Activated naive CD4-positive, alpha-beta T cell treated with anti-CD3 and anti-CD28 coated beads, Interleukin-2, amount 10 ng/mL, durations not matched to agents 7 days and 5 days (primary cell): Measurements from ENCODE around the gene ETF1.

Experiments
- CTCF ChIA-PET: fragments of 350-600 bp; sonication (Branson Sonifier 250); formaldehyde crosslinking; loops from one replicate; lab custom pipeline; 2021; ENCODE audit warnings: antibody characterized with exemption; lab: Charles Lee
- DNase-seq: peaks from one replicate; pipeline ENCODE4 v3.0.0-alpha.2; 2020
- H3K27ac Mint-ChIP-seq: one replicate; pipeline ENCODE4 v1.8.0; 2021; ENCODE audit warnings: mild to moderate bottlenecking, moderate library complexity, mixed read lengths
- H3K27me3 Mint-ChIP-seq: one replicate; pipeline ENCODE4 v1.8.0; 2021; ENCODE audit warnings: mild to moderate bottlenecking, mixed read lengths
- H3K36me3 Mint-ChIP-seq: one replicate; pipeline ENCODE4 v1.8.0; 2021; ENCODE audit warnings: mixed read lengths
- H3K4me1 Mint-ChIP-seq: one replicate; pipeline ENCODE4 v1.8.0; 2021; ENCODE audit warnings: mixed read lengths
- H3K4me3 Mint-ChIP-seq: one replicate; pipeline ENCODE4 v1.8.0; 2021; ENCODE audit warnings: mild to moderate bottlenecking, moderate library complexity, mixed read lengths
- H3K9me3 Mint-ChIP-seq: one replicate; pipeline ENCODE4 v1.8.0; 2021; ENCODE audit warnings: mixed read lengths

The ETF1 gene

DNA sequence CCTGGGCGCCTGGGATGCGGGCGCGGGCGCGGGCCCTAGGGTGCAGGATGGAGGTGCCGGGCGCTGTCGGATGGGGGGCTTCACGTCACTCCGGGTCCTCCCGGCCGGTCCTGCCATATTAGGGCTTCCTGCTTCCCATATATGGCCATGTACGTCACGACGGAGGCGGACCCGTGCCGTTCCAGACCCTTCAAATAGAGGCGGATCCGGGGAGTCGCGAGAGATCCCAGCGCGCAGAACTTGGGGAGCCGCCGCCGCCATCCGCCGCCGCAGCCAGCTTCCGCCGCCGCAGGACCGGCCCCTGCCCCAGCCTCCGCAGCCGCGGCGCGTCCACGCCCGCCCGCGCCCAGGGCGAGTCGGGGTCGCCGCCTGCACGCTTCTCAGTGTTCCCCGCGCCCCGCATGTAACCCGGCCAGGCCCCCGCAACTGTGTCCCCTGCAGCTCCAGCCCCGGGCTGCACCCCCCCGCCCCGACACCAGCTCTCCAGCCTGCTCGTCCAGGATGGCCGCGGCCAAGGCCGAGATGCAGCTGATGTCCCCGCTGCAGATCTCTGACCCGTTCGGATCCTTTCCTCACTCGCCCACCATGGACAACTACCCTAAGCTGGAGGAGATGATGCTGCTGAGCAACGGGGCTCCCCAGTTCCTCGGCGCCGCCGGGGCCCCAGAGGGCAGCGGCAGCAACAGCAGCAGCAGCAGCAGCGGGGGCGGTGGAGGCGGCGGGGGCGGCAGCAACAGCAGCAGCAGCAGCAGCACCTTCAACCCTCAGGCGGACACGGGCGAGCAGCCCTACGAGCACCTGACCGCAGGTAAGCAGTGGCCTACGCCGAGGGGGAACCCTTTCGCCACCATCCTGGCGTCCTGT lies 77.5 kb downstream of the ETF1 start, which contains the start of gene EGR1:
Gene EGR1 (plus strand): TSS at position 219 of the 864 bp plus-strand sequence. CDS start 283 bp downstream, at position 502.
- H3K36me3 Mint-ChIP-seq: peaks cover 3% of the 10 kb centered on the region

DNA sequence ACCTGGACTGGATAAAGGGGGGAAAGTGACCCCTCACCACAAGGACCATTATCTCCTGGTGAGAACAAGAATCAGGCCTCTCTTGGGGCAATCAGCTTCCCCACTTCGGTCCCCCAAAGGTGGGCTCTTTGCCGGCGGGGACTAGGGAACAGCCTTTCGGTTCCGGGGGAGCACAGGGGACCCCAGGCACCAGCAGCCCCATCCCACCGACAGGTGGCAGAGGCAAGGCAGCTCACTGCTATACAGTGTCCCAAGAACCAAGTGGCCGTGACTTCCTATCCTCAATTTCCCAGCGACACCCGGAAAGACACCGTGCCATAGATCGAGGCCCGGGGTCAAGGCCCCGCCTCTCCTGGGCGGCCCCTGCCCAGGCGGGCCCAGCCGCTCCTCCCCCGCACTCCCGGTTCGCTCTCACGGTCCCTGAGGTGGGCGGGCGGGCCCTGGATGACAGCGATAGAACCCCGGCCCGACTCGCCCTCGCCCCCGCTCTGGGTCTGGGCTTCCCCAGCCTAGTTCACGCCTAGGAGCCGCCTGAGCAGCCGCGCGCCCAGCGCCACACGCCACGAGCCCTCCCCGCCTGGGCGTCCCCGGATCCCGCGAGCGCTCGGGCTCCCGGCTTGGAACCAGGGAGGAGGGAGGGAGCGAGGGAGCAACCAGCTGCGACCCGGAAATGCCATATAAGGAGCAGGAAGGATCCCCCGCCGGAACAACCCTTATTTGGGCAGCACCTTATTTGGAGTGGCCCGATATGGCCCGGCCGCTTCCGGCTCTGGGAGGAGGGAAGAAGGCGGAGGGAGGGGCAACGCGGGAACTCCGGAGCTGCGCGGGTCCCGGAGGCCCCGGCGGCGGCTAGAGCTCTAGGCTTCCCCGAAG lies 78.4 kb downstream of the ETF1 start:
- Mint-ChIP-seq H3K27ac (peak overlapping the region; percentile 96), H3K9me3 (no peaks in the 10 kb centered on the region), H3K36me3 (peaks cover 3% of the 10 kb centered on the region), H3K27me3 (peaks cover 37% of the 10 kb centered on the region), H3K4me3 (peak overlapping the region; percentile 74), H3K4me1 (peaks cover 24% of the 10 kb centered on the region)
- CTCF ChIA-PET: interaction anchor here (0.5 to 5.6 kb wide), 12 partner anchors 10 to 133 kb away, joined by 3 to 38 read pairs (median 5); partner anchors contain the start of genes CDC25C and ETF1
- peak; percentile 98 for DNase-seq

More for the DNA sequence above, 77.5 kb downstream of the ETF1 start, which contains the start of gene EGR1:
- no peaks in the 10 kb centered on the region for H3K9me3 Mint-ChIP-seq
- H3K4me1 Mint-ChIP-seq: peaks cover 16% of the 10 kb centered on the region
- DNase-seq: peak; percentile 97
- peak within 1 kb of the TSS; percentile 96 for H3K27ac Mint-ChIP-seq
- CTCF ChIA-PET: interaction anchor here (0.5 to 5.6 kb wide), 12 partner anchors 11 to 286 kb away, joined by 3 to 38 read pairs (median 5); partner anchors contain the start of genes CDC25C and ETF1
- H3K4me3 Mint-ChIP-seq: peak within 1 kb of the TSS; percentile 74
- peaks cover 42% of the 10 kb centered on the region for H3K27me3 Mint-ChIP-seq

DNA sequence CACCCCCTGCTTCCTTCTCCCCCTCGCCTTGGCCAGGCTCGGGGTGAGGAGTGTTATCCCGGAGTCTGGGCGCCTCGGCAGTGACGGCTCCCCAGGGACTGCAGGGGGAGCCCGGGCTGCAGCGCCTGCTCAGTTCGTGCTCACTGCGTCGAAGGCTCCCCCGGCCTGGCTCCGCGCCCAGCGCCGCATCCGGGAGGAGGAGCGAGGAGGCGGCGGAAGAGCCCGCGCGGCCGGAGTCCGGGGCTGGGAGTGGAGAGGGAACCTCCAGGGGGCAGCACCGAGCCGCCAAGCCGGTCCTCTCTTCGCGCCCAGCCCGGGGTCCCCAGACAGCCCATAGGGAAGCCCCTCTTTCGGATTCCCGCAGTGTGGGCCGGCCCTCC lies 79.0 kb downstream of the ETF1 start:
- CTCF ChIA-PET: interaction anchor here (1.8 to 5.6 kb wide), 6 partner anchors 9 to 133 kb away, joined by 4 to 38 read pairs (median 12); partner anchors contain the start of gene CDC25C
- DNase-seq: peak; percentile 93
- H3K4me1 Mint-ChIP-seq: peaks cover 31% of the 10 kb centered on the region
- H3K27me3 Mint-ChIP-seq: peaks cover 42% of the 10 kb centered on the region
- H3K4me3 Mint-ChIP-seq: peak overlapping the region; percentile 74
- H3K9me3 Mint-ChIP-seq: no peaks in the 10 kb centered on the region
- peak overlapping the region; percentile 96 for H3K27ac Mint-ChIP-seq
- peaks cover 5% of the 10 kb centered on the region for H3K36me3 Mint-ChIP-seq

DNA sequence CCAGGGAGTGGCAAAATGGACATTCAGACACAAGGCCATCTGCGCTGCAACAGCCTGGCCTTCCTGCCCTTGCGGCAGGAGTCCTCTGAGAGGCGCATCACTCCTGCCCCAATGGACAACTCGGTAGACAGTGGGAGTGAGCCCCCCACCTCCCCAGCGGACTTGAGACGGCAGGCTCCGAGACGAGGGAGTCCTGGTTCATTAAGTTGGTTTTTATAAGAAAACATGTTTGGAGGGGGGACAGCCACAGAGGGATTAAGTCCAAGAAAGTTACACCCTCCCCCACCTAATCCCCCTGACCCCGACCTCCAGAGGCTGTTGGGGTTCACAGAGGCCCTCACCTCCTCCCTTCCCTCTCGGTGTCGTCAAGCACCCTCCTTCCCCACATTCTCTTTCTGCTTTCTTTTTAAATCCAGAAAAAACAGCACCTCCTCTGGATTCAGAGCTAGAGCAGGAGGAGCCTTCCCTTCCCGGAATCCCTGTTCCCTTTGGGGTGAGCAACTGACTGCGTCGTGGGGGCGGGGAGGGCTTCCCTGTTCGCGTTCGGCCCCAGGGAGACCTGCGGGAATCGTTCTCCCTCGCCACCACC lies 79.5 kb downstream of the ETF1 start:
- Mint-ChIP-seq H3K9me3 (no peaks in the 10 kb centered on the region), H3K36me3 (peaks cover 5% of the 10 kb centered on the region), H3K27ac (peak overlapping the region; percentile 96), H3K27me3 (peaks cover 46% of the 10 kb centered on the region), H3K4me1 (peaks cover 35% of the 10 kb centered on the region), H3K4me3 (peak overlapping the region; percentile 74)
- CTCF ChIA-PET: interaction anchor here (0.7 to 5.6 kb wide), 7 partner anchors 9 to 132 kb away, joined by 3 to 38 read pairs (median 6); partner anchors contain the start of gene CDC25C
- DNase-seq: no peak

DNA sequence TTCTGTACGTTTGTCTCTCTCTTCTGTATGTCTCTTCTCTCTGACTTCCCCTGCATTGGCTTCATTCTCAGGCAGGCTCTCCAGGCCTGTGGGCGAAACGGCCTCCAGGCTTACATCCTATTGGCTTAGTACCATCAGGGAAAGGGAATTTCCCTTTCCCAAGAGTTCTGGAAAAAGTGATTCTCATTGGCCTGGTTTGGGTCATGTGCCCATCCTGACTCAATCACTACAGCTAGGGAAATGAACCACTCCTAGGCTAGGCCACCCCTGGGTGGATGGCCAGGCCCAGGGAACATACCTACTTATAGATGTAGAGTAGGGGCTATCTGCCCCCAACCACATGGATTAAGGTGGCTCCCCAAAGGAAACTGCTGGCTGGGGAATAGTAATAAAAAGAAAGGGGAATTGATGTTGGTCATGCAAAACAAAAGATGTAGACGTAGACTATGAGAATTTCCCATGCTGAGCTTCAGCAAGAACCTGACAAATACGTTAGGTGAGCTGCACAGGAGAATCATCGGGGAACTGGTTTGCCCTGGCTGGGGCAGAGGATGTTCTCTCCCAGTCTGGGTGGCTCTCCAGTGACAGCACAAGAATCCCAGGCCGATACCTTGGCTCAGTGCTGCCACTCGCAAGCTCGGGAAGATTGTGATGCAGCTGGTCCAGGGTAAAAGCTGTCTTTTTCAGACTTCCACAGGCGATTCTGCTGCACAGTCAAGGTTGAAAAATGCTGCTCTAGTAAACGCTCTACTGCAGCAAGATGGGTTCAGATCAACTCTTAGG lies 81.5 kb downstream of the ETF1 start:
- Mint-ChIP-seq H3K36me3 (peaks cover 2% of the 10 kb centered on the region), H3K4me3 (no peak overlapping the region), H3K9me3 (no peaks in the 10 kb centered on the region), H3K4me1 (peaks cover 37% of the 10 kb centered on the region), H3K27ac (no peak overlapping the region), H3K27me3 (peaks cover 36% of the 10 kb centered on the region)
- DNase-seq: no peak
- CTCF ChIA-PET: interaction anchor here (2.3 kb wide), 1 partner anchor 42 kb away, joined by 11 read pairs; no protein-coding TSS in a partner anchor

DNA sequence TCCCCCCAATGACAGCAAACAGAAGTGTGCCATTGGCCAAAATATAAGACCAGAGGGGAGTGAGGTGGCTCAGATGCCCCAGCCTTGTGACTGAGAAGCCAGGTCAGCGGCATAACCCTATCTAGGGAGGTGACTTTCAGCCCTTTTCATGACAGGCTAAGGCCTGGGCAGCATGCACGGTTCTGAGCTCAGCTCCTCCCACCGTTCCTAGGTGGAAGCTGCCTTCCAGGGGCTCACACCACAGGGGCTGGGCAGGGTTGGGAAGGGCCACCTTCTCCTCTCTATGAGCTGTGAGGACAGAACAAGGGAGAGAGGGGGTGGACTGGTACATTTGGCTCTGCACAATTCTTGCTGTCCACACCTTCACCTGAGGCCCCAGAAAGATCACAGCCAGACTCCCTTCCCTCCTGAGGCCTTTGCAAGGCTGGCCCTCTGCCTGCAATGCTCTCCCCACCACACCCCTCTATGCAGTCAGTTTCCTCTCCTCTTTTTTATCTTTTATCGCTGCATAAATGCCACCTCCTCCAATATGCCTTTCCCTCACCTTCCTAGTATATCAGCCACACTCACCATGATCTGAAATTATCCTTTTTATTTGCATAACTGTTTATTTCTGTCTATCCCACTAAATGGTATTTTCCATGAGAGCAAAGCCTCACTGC lies 82.9 kb downstream of the ETF1 start:
- CTCF ChIA-PET: interaction anchor here (1.0 to 3.4 kb wide), 3 partner anchors 11 to 43 kb away, joined by 4 to 16 read pairs (median 11); no protein-coding TSS in a partner anchor
- no peak for DNase-seq
- peaks cover 30% of the 10 kb centered on the region for H3K27me3 Mint-ChIP-seq
- H3K4me3 Mint-ChIP-seq: no peak overlapping the region
- peaks cover 35% of the 10 kb centered on the region for H3K4me1 Mint-ChIP-seq
- H3K9me3 Mint-ChIP-seq: no peaks in the 10 kb centered on the region
- no peak overlapping the region for H3K27ac Mint-ChIP-seq
- peaks cover 2% of the 10 kb centered on the region for H3K36me3 Mint-ChIP-seq

DNA sequence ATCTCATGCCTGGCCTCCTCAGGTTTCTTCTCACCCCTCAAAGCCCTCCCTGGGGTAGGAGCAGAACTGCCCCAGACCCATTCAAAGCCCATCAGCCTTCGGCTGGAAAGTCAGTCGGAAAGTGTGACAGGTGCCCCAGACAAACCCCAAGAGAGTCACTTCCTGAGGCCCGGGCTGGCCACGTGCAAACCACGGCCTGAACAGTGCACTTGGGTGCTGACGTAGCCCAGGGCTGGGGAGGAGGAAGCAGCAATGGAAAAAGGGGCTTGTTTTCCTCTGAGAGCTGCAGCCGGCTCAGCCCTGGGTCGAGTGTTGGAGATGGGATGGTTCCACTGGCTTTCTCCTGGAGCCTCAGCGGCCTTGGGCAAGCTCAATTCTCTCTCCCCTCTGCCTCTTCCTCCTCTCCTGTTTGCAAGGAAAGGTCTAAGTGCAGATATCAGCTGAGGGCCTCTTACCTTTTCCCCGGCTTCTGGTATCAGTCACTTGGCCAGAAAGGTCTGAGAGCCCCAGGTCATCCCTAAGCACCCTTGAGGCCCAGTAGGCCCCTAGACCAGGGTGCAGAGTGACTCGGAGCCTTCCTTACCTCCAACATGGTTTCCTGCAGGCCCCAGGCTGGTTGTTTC lies 83.6 kb downstream of the ETF1 start:
- Mint-ChIP-seq H3K36me3 (peaks cover 2% of the 10 kb centered on the region), H3K27ac (peak overlapping the region; percentile 88), H3K27me3 (peaks cover 33% of the 10 kb centered on the region), H3K9me3 (no peaks in the 10 kb centered on the region), H3K4me3 (no peak overlapping the region), H3K4me1 (peaks cover 35% of the 10 kb centered on the region)
- peak; percentile 84 for DNase-seq
- CTCF ChIA-PET: interaction anchor here (1.0 to 3.4 kb wide), 2 partner anchors 10 to 44 kb away, joined by 4 to 16 read pairs; no protein-coding TSS in a partner anchor

DNA sequence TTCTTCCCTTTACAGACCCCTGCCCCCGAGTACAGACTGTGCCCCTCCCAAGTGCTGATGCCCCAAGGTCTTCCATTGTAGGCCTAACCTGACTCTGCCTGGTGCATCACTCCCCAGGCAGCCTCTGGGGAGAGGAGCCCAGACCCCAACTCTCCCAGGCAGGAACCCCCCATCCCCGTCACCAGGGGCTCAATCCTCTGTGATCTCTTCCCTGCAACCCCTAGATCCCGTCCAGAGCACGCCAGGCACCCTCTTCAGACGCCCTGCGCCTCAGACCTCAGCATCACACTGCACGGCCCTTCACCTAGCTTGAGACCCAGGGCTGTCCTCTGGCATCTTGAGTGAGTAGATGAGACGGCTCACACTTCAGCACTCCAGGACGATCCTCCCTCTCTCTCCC lies 84.2 kb downstream of the ETF1 start:
- no peaks in the 10 kb centered on the region for H3K9me3 Mint-ChIP-seq
- peaks cover 35% of the 10 kb centered on the region for H3K4me1 Mint-ChIP-seq
- peaks cover 2% of the 10 kb centered on the region for H3K36me3 Mint-ChIP-seq
- H3K27me3 Mint-ChIP-seq: peaks cover 39% of the 10 kb centered on the region
- no peak overlapping the region for H3K4me3 Mint-ChIP-seq
- DNase-seq: no peak
- CTCF ChIA-PET: interaction anchor here (0.5 to 3.4 kb wide), 3 partner anchors 10 to 155 kb away, joined by 3 to 16 read pairs (median 4); no protein-coding TSS in a partner anchor
- H3K27ac Mint-ChIP-seq: peak overlapping the region; percentile 88

DNA sequence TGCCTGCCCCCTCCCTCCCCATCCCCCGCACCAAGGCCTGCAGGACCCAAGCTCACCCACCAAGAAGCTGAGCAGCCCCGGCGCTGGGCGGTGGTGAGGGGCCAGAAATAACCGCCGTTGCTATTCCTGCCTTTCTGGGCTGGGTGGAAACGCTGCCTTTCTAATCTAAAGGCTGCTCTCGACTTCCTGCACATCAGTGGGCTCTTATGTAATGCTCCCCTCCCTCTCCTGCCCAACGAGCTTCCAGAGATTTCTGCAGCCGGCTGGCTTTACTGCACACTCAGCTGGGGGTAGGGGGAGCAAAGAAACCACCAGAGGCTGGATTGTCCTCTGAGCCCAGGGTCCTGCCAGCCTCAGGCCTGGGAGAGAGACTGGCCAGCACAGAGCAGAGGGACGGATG lies 84.7 kb downstream of the ETF1 start:
- Mint-ChIP-seq H3K9me3 (no peaks in the 10 kb centered on the region), H3K4me3 (no peak overlapping the region), H3K4me1 (peaks cover 32% of the 10 kb centered on the region), H3K36me3 (peaks cover 2% of the 10 kb centered on the region), H3K27me3 (peaks cover 43% of the 10 kb centered on the region), H3K27ac (no peak overlapping the region)
- CTCF ChIA-PET: interaction anchor here (0.5 to 3.4 kb wide), 2 partner anchors 9 to 154 kb away, joined by 3 to 16 read pairs; no protein-coding TSS in a partner anchor
- no peak for DNase-seq

DNA sequence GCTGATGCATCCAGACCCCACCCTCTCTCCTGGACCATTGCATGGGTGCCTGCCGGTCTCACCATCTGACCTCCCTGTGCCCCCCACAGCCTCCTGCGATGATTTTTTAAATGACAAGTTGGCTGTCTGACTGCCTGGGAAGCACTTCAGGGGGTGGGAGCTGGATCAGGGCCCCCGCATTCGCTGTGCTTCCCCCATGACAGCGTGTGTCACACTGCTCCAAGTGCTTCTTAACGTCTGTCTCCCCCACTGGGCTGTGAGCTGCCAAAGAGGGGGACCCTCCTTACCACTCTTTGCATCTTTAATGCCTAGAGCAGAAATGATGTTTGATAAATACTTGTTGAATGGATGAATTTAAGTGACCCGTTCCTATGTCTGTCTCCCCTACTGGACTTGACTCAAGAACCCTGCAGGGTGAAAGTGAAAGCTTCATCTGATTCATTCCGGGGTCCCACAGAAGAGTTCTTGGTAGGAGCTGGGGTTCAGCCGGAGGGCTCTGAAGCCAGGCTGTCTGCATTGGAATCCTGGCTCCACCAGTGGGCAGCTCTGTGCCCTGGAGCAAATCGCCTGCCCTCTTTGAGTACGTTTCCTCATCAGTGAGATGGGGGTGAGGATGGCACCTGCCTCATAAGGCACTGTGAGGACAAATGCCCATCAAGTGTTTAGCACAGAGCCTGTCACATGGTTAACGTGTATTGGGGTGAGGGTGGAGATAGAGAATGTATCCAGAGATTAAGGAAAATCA lies 85.3 kb downstream of the ETF1 start:
- DNase-seq: no peak
- H3K4me3 Mint-ChIP-seq: no peak overlapping the region
- H3K27ac Mint-ChIP-seq: no peak overlapping the region
- CTCF ChIA-PET: interaction anchor here (1.3 to 3.4 kb wide), 3 partner anchors 8 to 91 kb away, joined by 3 to 16 read pairs (median 13); no protein-coding TSS in a partner anchor
- H3K36me3 Mint-ChIP-seq: peaks cover 2% of the 10 kb centered on the region
- no peaks in the 10 kb centered on the region for H3K9me3 Mint-ChIP-seq
- H3K4me1 Mint-ChIP-seq: peaks cover 32% of the 10 kb centered on the region
- H3K27me3 Mint-ChIP-seq: peaks cover 43% of the 10 kb centered on the region
